ENCODE data around the gene TNFRSF13B. TPM values are rescaled to one million over a fixed set of nuclear protein-coding genes. Genes with fewer than 3 reads are reported as not detected.

TNFRSF13B gene
- total RNA-seq, 5 donors from 2014 or later (not counting 1 experiment from before 2014, with no cell fraction given), result 0.60 to 7.2 (median 5.0) TPM; not detected in 1

DNA sequence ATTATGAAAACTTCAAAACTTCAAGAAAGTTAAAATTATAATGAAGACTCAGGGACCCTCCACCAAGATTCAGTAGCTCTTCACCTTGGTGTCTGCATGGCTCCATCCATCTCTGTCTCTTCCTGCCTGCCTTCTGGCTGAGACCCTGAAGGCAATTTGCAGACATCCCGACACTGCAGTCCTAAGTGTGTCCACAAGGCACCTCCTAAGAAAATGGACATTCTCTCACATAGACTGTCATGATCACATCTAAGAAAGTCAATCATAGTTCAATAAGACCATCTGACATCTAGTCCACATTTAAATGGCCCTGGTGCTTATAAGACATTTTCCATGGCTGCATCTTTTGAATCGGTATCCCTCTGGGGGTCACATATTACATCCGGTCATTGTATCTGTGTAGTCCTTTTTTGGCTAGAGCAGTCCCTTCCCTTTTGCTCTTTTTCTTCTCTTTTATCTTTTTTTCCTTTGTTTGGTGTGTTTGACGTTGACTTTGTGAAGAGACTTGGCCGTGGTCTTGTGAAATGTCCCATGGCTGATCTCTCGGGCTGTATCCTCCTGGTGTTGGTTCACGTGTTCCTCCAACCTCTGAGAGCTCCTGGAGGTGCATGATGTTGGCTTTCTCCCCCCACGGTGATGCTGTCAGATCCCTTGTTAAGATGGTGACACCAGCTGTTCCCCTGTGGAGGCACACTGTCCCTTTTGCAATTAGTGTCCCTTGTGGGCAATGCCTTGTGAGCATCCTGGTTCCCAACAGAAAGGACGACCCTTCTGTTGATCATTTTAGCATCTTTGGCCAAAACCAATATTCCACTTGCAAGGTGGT lies 5.0 kb upstream of the TNFRSF13B start:
- Mint-ChIP-seq H3K4me3 (no peak overlapping the region), H3K27me3 (peaks cover 0 to 5% of the 10 kb centered on the region in 2 donors), H3K9me3 (no peaks in the 10 kb centered on the region), H3K27ac (peak overlapping the region in 1 of 2 donors; percentile 34), H3K36me3 (no peaks in the 10 kb centered on the region), H3K4me1 (peaks cover 0 to 35% (median 8%) of the 10 kb centered on the region in 3 donors)
- WGBS (ENCODE audit: insufficient coverage), result 97% methylated on average over 4 of the region's 9 CpGs
- peak in 1 of 35 experiments; percentile 7 for DNase-seq
- POLR2A ChIA-PET, result no interaction called here
- H3K27me3 ChIP-seq (replicated peaks in 1 of 2; ENCODE audit: control insufficient read depth in 2 of 2, extremely low read depth in 1 of 2, insufficient read depth in 2 of 2, low read length in 1 of 2), result peaks cover 0 to 6% of the 10 kb centered on the region in 2 experiments
- CTCF ChIA-PET, result interaction anchor here (0.6 to 1.1 kb wide), 3 partner anchors 11 to 389 kb away, joined by 3 read pairs; no protein-coding TSS in a partner anchor
- peaks cover 0 to 2% of the 10 kb centered on the region in 2 experiments for H3K4me1 ChIP-seq (ENCODE audit: control insufficient read depth in 1 of 2, extremely low read depth in 1 of 2, insufficient read depth in 2 of 2, low read length in 2 of 2)
- H3K9me3 ChIP-seq, result no peaks in the 10 kb centered on the region
- no peaks in the 10 kb centered on the region for H3K36me3 ChIP-seq (ENCODE audit: control insufficient read depth in 2 of 2, extremely low read depth in 1 of 2, insufficient read depth in 1 of 2, low read length in 1 of 2)
- H3K4me3 ChIP-seq (ENCODE audit: control insufficient read depth in 1 of 2, extremely low read depth in 1 of 2, low read length in 1 of 2), result no peak overlapping the region
- no peak for ATAC-seq (replicated peaks in 1 of 4)
- H3K27ac ChIP-seq (ENCODE audit: low read length), result no peak overlapping the region

DNA sequence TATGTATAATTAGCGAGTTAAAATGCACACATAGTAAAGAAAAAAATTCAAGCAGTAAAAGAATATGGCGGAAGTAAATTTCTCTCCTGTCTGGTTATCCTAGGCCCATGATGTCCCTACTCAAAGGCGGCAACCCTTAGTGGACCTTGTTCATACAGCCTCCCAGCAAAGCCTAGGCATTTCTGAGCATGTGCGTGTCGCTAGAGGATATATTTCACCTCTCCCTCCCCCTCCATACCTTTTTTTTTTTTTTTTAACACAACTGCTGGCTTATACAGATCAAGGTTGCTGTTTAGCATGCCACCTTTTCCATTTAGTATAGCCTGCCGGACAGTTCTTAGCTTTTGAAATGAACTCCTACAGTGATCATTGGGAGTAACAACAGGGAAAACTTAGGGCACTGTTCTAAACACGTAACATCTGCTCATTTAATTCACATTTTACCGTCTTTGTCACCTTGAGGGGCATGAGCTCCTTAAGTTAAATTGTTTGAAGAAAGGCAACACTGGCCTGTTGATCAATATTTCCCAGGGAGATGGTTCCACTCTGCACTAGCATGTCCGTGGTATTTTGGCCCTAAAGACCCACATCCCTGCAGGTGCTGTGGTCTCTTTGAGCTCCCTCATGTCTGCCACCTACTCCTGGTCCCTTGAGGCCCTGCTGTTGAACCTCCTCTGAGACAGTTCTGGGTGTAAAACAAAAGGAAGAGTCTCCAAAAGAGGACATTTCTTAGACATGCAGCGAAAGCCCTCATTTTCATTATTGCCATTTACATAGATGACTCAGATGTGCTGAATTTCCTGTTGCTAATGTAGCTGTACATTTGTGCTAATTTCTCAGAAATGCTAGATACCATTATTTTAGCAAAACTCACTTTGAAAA lies 4.1 kb upstream of the TNFRSF13B start:
- DNase-seq, result peak in 1 of 35 experiments; percentile 12
- no peak for ATAC-seq (replicated peaks in 1 of 4)
- Histone ChIP-seq H3K4me3 (ENCODE audit: control insufficient read depth in 1 of 2, extremely low read depth in 1 of 2, low read length in 1 of 2) (no peak overlapping the region), H3K27ac (ENCODE audit: low read length) (no peak overlapping the region), H3K27me3 (replicated peaks in 1 of 2; ENCODE audit: control insufficient read depth in 2 of 2, extremely low read depth in 1 of 2, insufficient read depth in 2 of 2, low read length in 1 of 2) (no peaks in the 10 kb centered on the region), H3K9me3 (no peaks in the 10 kb centered on the region), H3K36me3 (ENCODE audit: control insufficient read depth in 2 of 2, extremely low read depth in 1 of 2, insufficient read depth in 1 of 2, low read length in 1 of 2) (no peaks in the 10 kb centered on the region), H3K4me1 (ENCODE audit: control insufficient read depth in 1 of 2, extremely low read depth in 1 of 2, insufficient read depth in 2 of 2, low read length in 2 of 2) (peaks cover 0 to 2% of the 10 kb centered on the region in 2 experiments)
- H3K27me3 Mint-ChIP-seq, result peaks cover 0 to 5% of the 10 kb centered on the region in 2 donors
- H3K27ac Mint-ChIP-seq, result peak overlapping the region; percentile 46 to 70
- H3K4me1 Mint-ChIP-seq, result peaks cover 0 to 35% (median 8%) of the 10 kb centered on the region in 3 donors
- no peaks in the 10 kb centered on the region for H3K9me3 Mint-ChIP-seq
- ChIA-PET POLR2A (interaction anchor here in 1 of 2 donors (0.6 kb wide), 1 partner anchor 898 kb away, joined by 3 read pairs; no protein-coding TSS in a partner anchor), CTCF (interaction anchor here in 1 of 2 donors (1.1 kb wide), 1 partner anchor 13 kb away, joined by 3 read pairs; no protein-coding TSS in a partner anchor)
- H3K4me3 Mint-ChIP-seq, result no peak overlapping the region
- no peaks in the 10 kb centered on the region for H3K36me3 Mint-ChIP-seq
- WGBS (ENCODE audit: insufficient coverage), result 75% methylated on average over 7 of the region's 10 CpGs

DNA sequence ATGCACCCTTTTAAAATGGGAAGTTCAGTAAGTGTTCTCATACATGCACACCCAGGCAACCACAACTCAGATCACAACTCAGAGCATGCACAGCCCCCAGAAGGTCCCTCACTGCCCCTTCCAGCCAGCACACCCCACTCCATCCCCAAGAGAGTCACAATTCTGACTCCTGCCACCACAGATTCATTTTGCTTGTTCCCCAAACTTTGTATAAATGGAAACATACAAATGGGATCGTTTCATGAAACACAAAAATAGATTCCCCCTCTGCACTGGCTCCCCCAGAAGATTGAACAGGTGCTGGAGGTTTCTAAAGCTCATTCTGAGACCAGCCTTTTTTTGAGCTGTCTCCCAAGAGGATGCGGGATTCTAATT lies 3.3 kb upstream of the TNFRSF13B start:
- Histone ChIP-seq H3K4me1 (ENCODE audit: control insufficient read depth in 1 of 2, extremely low read depth in 1 of 2, insufficient read depth in 2 of 2, low read length in 2 of 2) (peaks cover 0 to 2% of the 10 kb centered on the region in 2 experiments), H3K9me3 (no peaks in the 10 kb centered on the region), H3K27me3 (replicated peaks in 1 of 2; ENCODE audit: control insufficient read depth in 2 of 2, extremely low read depth in 1 of 2, insufficient read depth in 2 of 2, low read length in 1 of 2) (peaks cover 0 to 5% of the 10 kb centered on the region in 2 experiments), H3K27ac (ENCODE audit: low read length) (no peak overlapping the region), H3K4me3 (ENCODE audit: control insufficient read depth in 1 of 2, extremely low read depth in 1 of 2, low read length in 1 of 2) (no peak overlapping the region), H3K36me3 (ENCODE audit: control insufficient read depth in 2 of 2, extremely low read depth in 1 of 2, insufficient read depth in 1 of 2, low read length in 1 of 2) (no peaks in the 10 kb centered on the region)
- whole genome bisulfite sequencing (ENCODE audit: insufficient coverage), result 40% methylated on average over 1 of the region's 2 CpGs
- Mint-ChIP-seq H3K36me3 (no peaks in the 10 kb centered on the region), H3K27me3 (peaks cover 0 to 5% of the 10 kb centered on the region in 2 donors), H3K27ac (no peak overlapping the region), H3K9me3 (no peaks in the 10 kb centered on the region), H3K4me1 (peaks cover 0 to 35% (median 8%) of the 10 kb centered on the region in 3 donors), H3K4me3 (no peak overlapping the region)
- ATAC-seq (replicated peaks in 1 of 4) (no peak), DNase-seq (no peak)
- ChIA-PET POLR2A (no interaction called here), CTCF (interaction anchor here in 1 of 2 donors (1.1 kb wide), 1 partner anchor 13 kb away, joined by 3 read pairs; no protein-coding TSS in a partner anchor)

DNA sequence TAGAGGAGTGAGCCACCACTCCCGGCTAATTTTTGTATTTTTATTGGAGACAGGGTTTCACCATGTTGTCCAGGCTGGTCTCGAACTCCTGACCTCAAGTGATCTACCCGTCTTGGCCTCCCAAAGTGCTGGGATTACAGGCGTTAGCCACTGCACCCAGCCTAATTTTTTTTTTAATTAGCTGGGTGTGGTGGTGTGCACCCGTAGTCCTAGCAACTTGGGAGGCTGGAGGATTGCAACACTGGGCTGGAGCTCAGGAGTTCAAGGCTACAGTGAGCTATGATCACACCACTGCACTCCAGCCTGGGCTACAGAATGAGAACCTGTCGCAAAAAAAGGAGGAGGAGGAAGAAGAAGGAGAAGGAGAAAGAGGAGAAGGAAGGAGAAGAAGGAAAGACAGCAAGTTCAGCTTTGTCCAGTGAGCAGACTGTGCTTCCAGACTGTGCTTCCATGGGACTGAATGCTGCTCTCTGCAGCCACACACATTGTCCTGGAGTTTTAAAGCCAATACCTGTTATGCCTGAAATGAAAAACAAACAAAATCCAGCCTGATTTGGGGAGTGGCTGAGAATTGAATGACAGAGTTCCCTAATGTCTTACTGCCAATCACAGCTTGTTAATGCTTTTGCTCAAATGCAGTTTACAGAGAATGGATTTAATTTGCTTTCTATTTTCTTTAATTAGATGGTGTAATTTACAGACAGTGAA lies 2.8 kb upstream of the TNFRSF13B start:
- Histone ChIP-seq H3K9me3 (no peaks in the 10 kb centered on the region), H3K4me1 (ENCODE audit: control insufficient read depth in 1 of 2, extremely low read depth in 1 of 2, insufficient read depth in 2 of 2, low read length in 2 of 2) (peaks cover 0 to 7% of the 10 kb centered on the region in 2 experiments), H3K36me3 (ENCODE audit: control insufficient read depth in 2 of 2, extremely low read depth in 1 of 2, insufficient read depth in 1 of 2, low read length in 1 of 2) (no peaks in the 10 kb centered on the region), H3K27ac (ENCODE audit: low read length) (no peak overlapping the region), H3K27me3 (replicated peaks in 1 of 2; ENCODE audit: control insufficient read depth in 2 of 2, extremely low read depth in 1 of 2, insufficient read depth in 2 of 2, low read length in 1 of 2) (peaks cover 0 to 10% of the 10 kb centered on the region in 2 experiments), H3K4me3 (ENCODE audit: control insufficient read depth in 1 of 2, extremely low read depth in 1 of 2, low read length in 1 of 2) (no peak overlapping the region)
- Mint-ChIP-seq H3K4me3 (no peak overlapping the region), H3K36me3 (no peaks in the 10 kb centered on the region), H3K27me3 (peaks cover 0 to 5% of the 10 kb centered on the region in 2 donors), H3K27ac (no peak overlapping the region), H3K9me3 (no peaks in the 10 kb centered on the region), H3K4me1 (peaks cover 0 to 35% (median 8%) of the 10 kb centered on the region in 3 donors)
- DNase-seq (no peak), ATAC-seq (replicated peaks in 1 of 4) (no peak)
- CTCF ChIA-PET, result no interaction called here
- 95% methylated on average over 4 of the region's 6 CpGs for WGBS (ENCODE audit: insufficient coverage)
- POLR2A ChIA-PET, result no interaction called here

DNA sequence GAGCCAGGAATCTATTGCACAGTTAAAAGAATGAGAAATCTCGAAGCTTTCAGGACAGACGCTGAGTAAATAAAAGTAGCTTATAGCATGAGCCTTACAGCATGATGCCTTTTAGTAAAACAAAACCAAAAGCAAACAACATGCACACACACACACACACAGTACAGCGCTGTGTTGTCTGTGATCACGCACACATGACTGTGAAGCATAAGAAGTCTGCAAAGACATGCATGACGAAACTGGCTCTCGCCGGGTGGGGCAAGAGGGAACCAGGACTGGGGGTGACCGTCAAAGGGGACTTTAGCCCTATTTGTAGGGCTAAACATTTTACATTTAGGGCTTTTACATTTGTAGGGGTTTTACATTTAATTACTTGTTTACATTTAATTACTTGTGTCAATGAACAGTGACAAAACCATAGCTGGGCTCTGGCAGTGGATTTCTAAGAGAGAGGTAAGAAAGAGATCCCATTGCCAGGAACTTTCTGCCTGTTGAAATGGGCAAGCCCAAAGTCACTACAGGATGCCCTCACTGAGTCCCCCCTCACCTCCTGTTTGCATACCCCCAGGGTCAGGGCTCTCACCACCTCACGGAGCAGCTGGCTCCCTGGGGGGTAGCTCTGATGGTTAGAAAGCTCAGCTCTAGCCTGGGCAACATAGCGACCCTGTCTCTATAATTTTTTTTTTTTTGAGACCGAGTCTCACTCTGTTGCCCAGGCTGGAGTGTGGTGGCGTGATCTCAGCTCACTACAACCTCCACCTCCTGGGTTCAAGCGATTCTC lies 2.0 kb upstream of the TNFRSF13B start:
- Histone ChIP-seq H3K27me3 (replicated peaks in 1 of 2; ENCODE audit: control insufficient read depth in 2 of 2, extremely low read depth in 1 of 2, insufficient read depth in 2 of 2, low read length in 1 of 2) (peaks cover 0 to 11% of the 10 kb centered on the region in 2 experiments), H3K9me3 (no peaks in the 10 kb centered on the region), H3K4me1 (ENCODE audit: control insufficient read depth in 1 of 2, extremely low read depth in 1 of 2, insufficient read depth in 2 of 2, low read length in 2 of 2) (peaks cover 0 to 7% of the 10 kb centered on the region in 2 experiments), H3K36me3 (ENCODE audit: control insufficient read depth in 2 of 2, extremely low read depth in 1 of 2, insufficient read depth in 1 of 2, low read length in 1 of 2) (no peaks in the 10 kb centered on the region), H3K4me3 (ENCODE audit: control insufficient read depth in 1 of 2, extremely low read depth in 1 of 2, low read length in 1 of 2) (no peak overlapping the region), H3K27ac (ENCODE audit: low read length) (no peak overlapping the region)
- H3K27me3 Mint-ChIP-seq, result peaks cover 0 to 5% of the 10 kb centered on the region in 2 donors
- no peak overlapping the region for H3K27ac Mint-ChIP-seq
- no peak for DNase-seq
- no peak for ATAC-seq (replicated peaks in 1 of 4)
- H3K4me3 Mint-ChIP-seq, result no peak overlapping the region
- WGBS (ENCODE audit: insufficient coverage), result 100% methylated on average over 3 of the region's 13 CpGs
- CTCF ChIA-PET, result no interaction called here
- H3K4me1 Mint-ChIP-seq, result peaks cover 0 to 35% (median 8%) of the 10 kb centered on the region in 3 donors
- POLR2A ChIA-PET, result no interaction called here
- no peaks in the 10 kb centered on the region for H3K9me3 Mint-ChIP-seq
- no peaks in the 10 kb centered on the region for H3K36me3 Mint-ChIP-seq
